MM.1S (cell line): ENCODE measurements around the gene DCLRE1C.

Experiments
- DNase-seq: peaks from one replicate; pipeline ENCODE4 v3.0.0-alpha.2; 2015
- H2AFZ ChIP-seq: fragments of 300-600 bp; sonication (generic); 2 replicates; pipeline ENCODE4 v1.6.0; 2016; ENCODE audit warnings: antibody characterized with exemption, low read length
- H3F3A ChIP-seq: fragments of 300-600 bp; sonication (generic); 2 replicates; pipeline ENCODE4 v1.6.1; 2016; ENCODE audit warnings: mild to moderate bottlenecking, antibody characterized with exemption, low read length, moderate library complexity, mixed read lengths; ENCODE audit not compliant: insufficient read depth
- H3K27ac ChIP-seq: fragments of 300-600 bp; sonication (generic); 2 replicates; pipeline ENCODE4 v1.5.1; 2016; ENCODE audit warnings: mild to moderate bottlenecking, low read length
- H3K27me3 ChIP-seq: fragments of 300-600 bp; sonication (generic); replicated peaks from 2 replicates; pipeline ENCODE4 v1.6.0; 2016; ENCODE audit warnings: low read length; ENCODE audit not compliant: insufficient read depth
- H3K36me3 ChIP-seq: fragments of 300-600 bp; sonication (generic); replicated peaks from 2 replicates; pipeline ENCODE4 v1.6.1; 2016; ENCODE audit warnings: mild to moderate bottlenecking, low read length, mixed read lengths; ENCODE audit not compliant: insufficient read depth
- H3K4me1 ChIP-seq: fragments of 300-600 bp; sonication (generic); 2 replicates; pipeline ENCODE4 v1.6.1; 2016; ENCODE audit warnings: low read length, mixed read lengths
- H3K4me2 ChIP-seq: fragments of 300-600 bp; sonication (generic); 2 replicates; pipeline ENCODE4 v1.6.0; 2016; ENCODE audit warnings: low read depth, low read length
- H3K4me3 ChIP-seq: fragments of 300-600 bp; sonication (generic); 2 replicates; pipeline ENCODE4 v1.5.1; 2016; ENCODE audit warnings: low read length, mixed read lengths
- H3K79me2 ChIP-seq: fragments of 300-600 bp; sonication (generic); 2 replicates; pipeline ENCODE4 v1.6.1; 2016; ENCODE audit warnings: mixed run types, low read length, mixed read lengths
- H3K9ac ChIP-seq: fragments of 300-600 bp; sonication (generic); 2 replicates; pipeline ENCODE4 v1.6.1; 2016; ENCODE audit warnings: low read length, mixed read lengths
- H3K9me2 ChIP-seq: fragments of 300-600 bp; sonication (generic); replicated peaks from 2 replicates; pipeline ENCODE4 v1.6.1; 2016; ENCODE audit warnings: mild to moderate bottlenecking, low read length, mixed read lengths; ENCODE audit not compliant: insufficient read depth
- H3K9me3 ChIP-seq: fragments of 300-600 bp; sonication (generic); replicated peaks from 2 replicates; pipeline ENCODE4 v1.6.1; 2016; ENCODE audit warnings: mild to moderate bottlenecking, low read length, mixed read lengths; ENCODE audit not compliant: insufficient read depth
- H4K20me1 ChIP-seq: fragments of 300-600 bp; sonication (generic); 2 replicates; pipeline ENCODE4 v1.6.1; 2016; ENCODE audit warnings: mild to moderate bottlenecking, low read length, moderate library complexity, mixed read lengths; ENCODE audit not compliant: insufficient read depth
- EZH2 ChIP-seq: fragments of 300-600 bp; sonication (generic); optimal IDR thresholded peaks from 2 replicates; pipeline ENCODE3; 2017; ENCODE audit warnings: low read depth, mild to moderate bottlenecking, antibody characterized with exemption, low read length, mixed read lengths
- EZH2phosphoT487 ChIP-seq: fragments of 300-600 bp; sonication (generic); IDR thresholded peaks from 2 replicates; pipeline ENCODE4 v1.6.1; 2018; ENCODE audit warnings: antibody characterized with exemption, low read length
- TF ChIP-seq, protein P1 (sequence below): fragments of 300-600 bp; sonication (generic); IDR thresholded peaks from 2 replicates; pipeline ENCODE4 v1.5.1; 2016; ENCODE audit warnings: antibody characterized with exemption, low read length, mixed read lengths

DCLRE1C gene

DNA sequence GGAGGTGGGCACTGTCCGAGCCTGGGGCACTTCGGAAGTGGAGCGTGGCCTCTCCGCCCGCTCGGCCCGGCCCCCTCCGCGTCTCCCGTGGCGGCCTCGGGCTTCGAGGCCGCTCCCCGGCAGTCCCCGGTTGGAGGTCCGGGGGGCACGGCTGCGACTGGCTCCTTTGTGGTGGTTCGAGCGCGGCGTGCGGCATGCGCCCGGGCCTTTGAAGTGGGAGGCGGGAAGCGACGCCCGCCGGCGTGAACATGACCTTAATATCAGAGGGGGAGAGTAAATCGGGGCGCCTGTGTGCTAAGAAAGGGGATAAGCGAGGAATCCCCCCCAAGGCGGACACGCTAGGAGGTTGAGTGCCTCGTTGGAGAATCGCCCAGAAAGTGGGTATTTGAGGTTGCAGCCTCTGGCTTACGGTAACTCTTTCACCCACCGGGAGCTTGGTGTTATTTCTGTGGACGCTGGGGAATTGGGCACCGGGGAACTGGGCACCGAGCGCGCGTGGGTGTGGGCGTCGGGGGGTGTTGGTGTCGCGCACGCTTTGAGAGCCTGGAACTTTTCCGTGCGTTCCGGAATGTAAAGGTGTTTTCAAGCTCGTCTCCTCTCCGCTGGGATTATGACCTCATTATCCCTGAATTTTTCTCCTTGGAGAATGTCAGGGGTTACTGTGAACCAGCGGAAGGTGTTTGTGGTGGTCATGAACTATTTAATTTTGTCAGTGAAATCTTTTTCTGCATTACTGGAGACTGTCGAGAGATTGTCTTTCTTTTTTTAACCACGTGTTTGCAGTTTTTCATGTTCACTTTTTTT lies 74.6 kb downstream of the DCLRE1C start:
- peaks cover 3% of the 10 kb centered on the region for H3K36me3 ChIP-seq
- H3K9me3 ChIP-seq = no peaks in the 10 kb centered on the region
- no peaks in the 10 kb centered on the region for H4K20me1 ChIP-seq
- peak; percentile 24 for DNase-seq
- H3K79me2 ChIP-seq = peaks cover 82% of the 10 kb centered on the region
- H3K4me2 ChIP-seq = peak overlapping the region; percentile 78
- H3F3A ChIP-seq = no peaks in the 10 kb centered on the region
- peak overlapping the region; percentile 80 for H3K4me3 ChIP-seq
- peaks cover 13% of the 10 kb centered on the region for H3K4me1 ChIP-seq
- no peaks in the 10 kb centered on the region for H3K9me2 ChIP-seq
- peak overlapping the region; percentile 59 for H2AFZ ChIP-seq
- TF ChIP-seq EZH2 = no peak
- no peak for TF ChIP-seq EZH2phosphoT487
- TF ChIP-seq, protein P1, sequence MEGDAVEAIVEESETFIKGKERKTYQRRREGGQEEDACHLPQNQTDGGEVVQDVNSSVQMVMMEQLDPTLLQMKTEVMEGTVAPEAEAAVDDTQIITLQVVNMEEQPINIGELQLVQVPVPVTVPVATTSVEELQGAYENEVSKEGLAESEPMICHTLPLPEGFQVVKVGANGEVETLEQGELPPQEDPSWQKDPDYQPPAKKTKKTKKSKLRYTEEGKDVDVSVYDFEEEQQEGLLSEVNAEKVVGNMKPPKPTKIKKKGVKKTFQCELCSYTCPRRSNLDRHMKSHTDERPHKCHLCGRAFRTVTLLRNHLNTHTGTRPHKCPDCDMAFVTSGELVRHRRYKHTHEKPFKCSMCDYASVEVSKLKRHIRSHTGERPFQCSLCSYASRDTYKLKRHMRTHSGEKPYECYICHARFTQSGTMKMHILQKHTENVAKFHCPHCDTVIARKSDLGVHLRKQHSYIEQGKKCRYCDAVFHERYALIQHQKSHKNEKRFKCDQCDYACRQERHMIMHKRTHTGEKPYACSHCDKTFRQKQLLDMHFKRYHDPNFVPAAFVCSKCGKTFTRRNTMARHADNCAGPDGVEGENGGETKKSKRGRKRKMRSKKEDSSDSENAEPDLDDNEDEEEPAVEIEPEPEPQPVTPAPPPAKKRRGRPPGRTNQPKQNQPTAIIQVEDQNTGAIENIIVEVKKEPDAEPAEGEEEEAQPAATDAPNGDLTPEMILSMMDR = no peak
- peak overlapping the region; percentile 89 for H3K9ac ChIP-seq
- H3K27me3 ChIP-seq = no peaks in the 10 kb centered on the region
- H3K27ac ChIP-seq = peak overlapping the region; percentile 57; the same call in 1 of the 2 replicates

- TF ChIP-seq EZH2 = no peak
- TF ChIP-seq, protein P1 = no peak
- TF ChIP-seq EZH2phosphoT487 = no peak
- DNase-seq = peak; percentile 97
- peaks cover 13% of the 10 kb centered on the region for H3K4me1 ChIP-seq
Observed at GRCh38 chr10:14878266-14879123, 75.4 kb downstream of the DCLRE1C start, which contains the start of gene SUV39H2. TSS of gene SUV39H2 (plus strand) at chr10:14878866. CDS start at chr10:14878889, 23 bp downstream.

GRCh38 chr10:14876764-14877163 lies 77.1 kb downstream of the DCLRE1C start:
- Histone ChIP-seq H3K9ac (no peak overlapping the region), H3F3A (no peaks in the 10 kb centered on the region), H3K4me3 (no peak overlapping the region), H4K20me1 (no peaks in the 10 kb centered on the region), H3K27ac (no peak overlapping the region), H3K9me3 (no peaks in the 10 kb centered on the region), H3K36me3 (peaks cover 3% of the 10 kb centered on the region; the same call in 1 of the 2 replicates), H3K9me2 (no peaks in the 10 kb centered on the region), H3K79me2 (peaks cover 58% of the 10 kb centered on the region), H3K27me3 (no peaks in the 10 kb centered on the region), H3K4me1 (peaks cover 13% of the 10 kb centered on the region), H3K4me2 (no peak overlapping the region), H2AFZ (no peak overlapping the region)
- TF ChIP-seq, protein P1 = no peak
- TF ChIP-seq EZH2 (no peak), EZH2phosphoT487 (no peak)
- no peak for DNase-seq

More at GRCh38 chr10:14878266-14879123, 75.4 kb downstream of the DCLRE1C start, which contains the start of gene SUV39H2:
- no peaks in the 10 kb centered on the region for H3K9me2 ChIP-seq
- H3K36me3 ChIP-seq = peaks cover 3% of the 10 kb centered on the region; the same call in 1 of the 2 replicates
- H3K27me3 ChIP-seq = no peaks in the 10 kb centered on the region
- peak within 1 kb of the TSS; percentile 81 for H2AFZ ChIP-seq
- peak within 1 kb of the TSS; percentile 98 for H3K4me3 ChIP-seq
- no peaks in the 10 kb centered on the region for H3F3A ChIP-seq
- H3K79me2 ChIP-seq = peaks cover 73% of the 10 kb centered on the region
- peak within 1 kb of the TSS; percentile 95 for H3K9ac ChIP-seq
- H4K20me1 ChIP-seq = no peaks in the 10 kb centered on the region
- no peaks in the 10 kb centered on the region for H3K9me3 ChIP-seq
- peak within 1 kb of the TSS; percentile 78 for H3K4me2 ChIP-seq
- H3K27ac ChIP-seq = peak within 1 kb of the TSS; percentile 65
